Measurements from ENCODE around the gene CDCP1.

The CDCP1 gene

GRCh38 chr3:45119824-45120358 lies 26.3 kb downstream of the CDCP1 start:
- TF ChIP-seq, protein P1, sequence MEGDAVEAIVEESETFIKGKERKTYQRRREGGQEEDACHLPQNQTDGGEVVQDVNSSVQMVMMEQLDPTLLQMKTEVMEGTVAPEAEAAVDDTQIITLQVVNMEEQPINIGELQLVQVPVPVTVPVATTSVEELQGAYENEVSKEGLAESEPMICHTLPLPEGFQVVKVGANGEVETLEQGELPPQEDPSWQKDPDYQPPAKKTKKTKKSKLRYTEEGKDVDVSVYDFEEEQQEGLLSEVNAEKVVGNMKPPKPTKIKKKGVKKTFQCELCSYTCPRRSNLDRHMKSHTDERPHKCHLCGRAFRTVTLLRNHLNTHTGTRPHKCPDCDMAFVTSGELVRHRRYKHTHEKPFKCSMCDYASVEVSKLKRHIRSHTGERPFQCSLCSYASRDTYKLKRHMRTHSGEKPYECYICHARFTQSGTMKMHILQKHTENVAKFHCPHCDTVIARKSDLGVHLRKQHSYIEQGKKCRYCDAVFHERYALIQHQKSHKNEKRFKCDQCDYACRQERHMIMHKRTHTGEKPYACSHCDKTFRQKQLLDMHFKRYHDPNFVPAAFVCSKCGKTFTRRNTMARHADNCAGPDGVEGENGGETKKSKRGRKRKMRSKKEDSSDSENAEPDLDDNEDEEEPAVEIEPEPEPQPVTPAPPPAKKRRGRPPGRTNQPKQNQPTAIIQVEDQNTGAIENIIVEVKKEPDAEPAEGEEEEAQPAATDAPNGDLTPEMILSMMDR (IDR thresholded peaks at IDR 0.05; ENCODE audit: insufficient read depth, missing control alignments) = no peak
- no peak for FAIRE-seq
- no peak for DNase-seq (ENCODE audit: insufficient read length, low spot score)

DNA sequence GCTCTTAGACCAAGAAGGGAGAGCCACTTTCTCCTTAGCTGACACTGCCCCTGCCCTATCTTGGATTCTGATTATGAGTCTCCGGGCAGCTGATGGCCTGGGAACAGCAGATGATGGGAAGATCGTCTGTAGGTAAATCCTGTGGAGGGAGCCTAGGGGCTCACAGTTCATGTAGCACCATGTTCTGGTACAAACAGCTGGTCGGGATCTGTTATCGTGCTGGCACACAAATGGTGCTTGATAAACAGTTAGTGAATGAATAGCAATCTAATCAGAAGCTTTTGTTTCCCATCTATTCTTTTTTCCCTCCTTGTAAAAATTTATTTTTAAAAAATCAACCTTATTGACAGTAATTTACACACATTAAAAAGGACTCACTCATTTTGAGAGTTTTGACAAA lies 26.8 kb downstream of the CDCP1 start:
- TF ChIP-seq, protein P1 (IDR thresholded peaks at IDR 0.05; ENCODE audit: insufficient read depth, missing control alignments) = no peak
- DNase-seq (ENCODE audit: insufficient read length, low spot score) (no peak), FAIRE-seq (no peak)

- FAIRE-seq = no peak
- TF ChIP-seq, protein P1 (IDR thresholded peaks at IDR 0.05; ENCODE audit: insufficient read depth, missing control alignments) = no peak
Observed at GRCh38 chr3:45118615-45119071, 27.5 kb downstream of the CDCP1 start.

DNA sequence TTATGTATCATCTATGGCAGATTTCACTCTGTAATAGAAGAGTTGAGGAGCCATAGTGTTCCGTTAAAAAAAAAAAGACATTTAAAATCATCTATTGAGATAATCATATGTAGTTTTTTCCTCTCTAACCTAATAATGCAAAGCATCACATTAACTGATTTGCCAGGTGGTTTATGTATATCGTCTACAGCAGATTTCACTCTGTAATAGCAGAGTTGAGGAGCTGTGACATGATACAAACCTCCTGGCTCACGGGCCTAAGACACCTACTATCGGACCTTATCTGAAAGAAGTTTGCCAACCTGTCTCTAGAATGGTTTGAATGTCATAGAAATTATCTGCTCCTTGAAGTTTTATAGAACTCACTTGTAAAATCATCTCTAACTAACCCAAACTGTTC lies 29.8 kb downstream of the CDCP1 start:
- TF ChIP-seq, protein P1 (IDR thresholded peaks at IDR 0.05; ENCODE audit: insufficient read depth, missing control alignments) = no peak
- FAIRE-seq (no peak), DNase-seq (ENCODE audit: insufficient read length, low spot score) (no peak)

More at GRCh38 chr3:45118615-45119071, 27.5 kb downstream of the CDCP1 start:
- no peak for DNase-seq (ENCODE audit: insufficient read length, low spot score)

- DNase-seq (ENCODE audit: insufficient read length, low spot score) (no peak), FAIRE-seq (no peak)
- TF ChIP-seq, protein P1 (IDR thresholded peaks at IDR 0.05; ENCODE audit: insufficient read depth, missing control alignments) = no peak
Observed at GRCh38 chr3:45113625-45114050, 32.5 kb downstream of the CDCP1 start.

DNA sequence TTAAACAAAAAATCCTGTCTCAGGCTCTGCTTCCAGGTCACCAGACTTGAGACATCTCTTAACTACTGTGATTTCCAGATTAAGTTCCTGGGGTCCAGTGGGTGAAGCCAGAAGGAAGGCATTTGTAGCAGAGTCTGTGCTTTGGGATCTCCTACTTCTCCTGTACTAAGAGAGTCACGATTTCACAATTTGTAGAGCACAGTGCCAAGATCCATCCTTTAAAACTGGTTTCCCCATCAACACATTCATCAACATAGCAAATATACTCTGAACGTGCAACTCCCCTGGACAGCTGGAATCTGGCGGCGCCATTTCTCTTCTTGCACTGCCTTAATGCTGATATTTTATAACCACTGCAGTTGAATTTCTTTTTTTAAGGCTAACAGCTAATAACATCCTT lies 33.2 kb downstream of the CDCP1 start:
- TF ChIP-seq, protein P1 (IDR thresholded peaks at IDR 0.05; ENCODE audit: insufficient read depth, missing control alignments) = no peak
- DNase-seq (ENCODE audit: insufficient read length, low spot score) = no peak
- FAIRE-seq = no peak

DNA sequence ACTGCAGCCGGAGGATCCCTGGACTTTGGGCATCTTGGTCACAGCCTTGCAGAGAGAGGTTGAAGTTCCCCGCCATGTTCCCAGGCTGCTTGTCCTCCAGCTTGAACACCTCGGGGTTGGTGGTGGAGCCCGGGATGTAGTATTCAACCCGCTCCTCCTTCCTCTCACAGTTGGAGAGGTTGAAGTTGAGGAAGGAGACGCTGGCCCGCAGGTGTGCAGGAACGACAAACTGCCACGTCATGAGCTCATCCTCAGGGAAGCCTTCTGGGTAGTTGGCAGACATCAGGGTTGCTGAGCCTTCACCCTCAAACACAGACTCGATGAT lies 35.7 kb downstream of the CDCP1 start:
- TF ChIP-seq, protein P1 (IDR thresholded peaks at IDR 0.05; ENCODE audit: insufficient read depth, missing control alignments) = no peak
- no peak for FAIRE-seq
- DNase-seq (ENCODE audit: insufficient read length, low spot score) = no peak
